GM21723 (cell line): ENCODE data around the gene NIPSNAP2.
"Not testable (repeated sequence)": the region's sequence is repeated elsewhere in the genome, so short reads cannot be mapped to it uniquely, and the experiment has no call there.

Source experiments
- ATAC-seq: cut with Tn5 transposase; IDR thresholded peaks from one replicate; pipeline ENCODE4 v1.9.1; 2021; ENCODE audit warnings: mild to moderate bottlenecking, moderate library complexity; ENCODE audit not compliant: unreplicated experiment

Gene NIPSNAP2

DNA sequence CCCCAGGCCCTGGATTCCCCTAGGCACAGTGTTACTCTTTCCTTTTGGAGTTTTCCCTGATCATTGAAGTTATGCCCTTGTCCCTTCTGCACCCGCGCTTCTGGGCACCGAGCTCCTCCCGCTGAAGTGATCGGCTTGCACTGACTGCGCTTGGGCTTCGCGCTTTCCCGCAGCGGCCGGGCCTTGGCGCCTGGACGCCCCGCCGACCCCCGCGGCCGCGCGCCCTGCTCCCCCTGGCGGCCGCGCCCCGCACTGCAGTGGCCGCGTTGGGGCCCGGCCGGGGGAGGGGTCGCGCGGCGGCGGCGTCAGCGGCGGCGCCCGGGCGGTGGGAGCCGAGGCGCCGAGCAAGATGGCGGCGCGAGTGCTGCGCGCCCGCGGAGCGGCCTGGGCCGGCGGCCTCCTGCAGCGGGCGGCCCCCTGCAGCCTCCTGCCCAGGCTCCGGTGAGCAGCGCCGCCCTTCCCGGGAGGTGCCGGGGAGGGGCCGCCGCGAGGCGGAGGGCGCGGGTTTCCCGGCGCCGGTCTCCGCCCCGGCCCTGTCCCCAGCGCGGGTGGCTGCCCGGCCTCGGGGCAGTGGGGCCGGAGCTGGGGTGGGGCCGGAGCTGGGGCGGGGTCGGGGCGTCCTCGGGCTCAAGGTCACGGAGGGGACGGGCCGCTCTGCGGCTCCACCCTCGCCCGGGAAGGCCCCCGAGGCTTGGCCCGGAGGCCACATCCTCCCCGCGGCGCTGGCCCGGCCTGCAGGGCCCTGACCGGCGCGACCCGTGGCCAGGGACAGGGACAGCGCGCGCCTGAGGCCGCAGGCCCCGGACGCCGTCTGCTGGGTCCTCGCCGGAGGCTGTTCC, at the start of gene NIPSNAP2:
NIPSNAP2 (plus strand) TSS at position 325 of the 839 bp plus-strand sequence; CDS start at position 350, 25 bp downstream.
- peak; percentile 84 for ATAC-seq

- ATAC-seq = no peak
These were observed 46.6 kb upstream of the NIPSNAP2 start for GRCh38 chr7:55917771-55918170.

- ATAC-seq = no peak
These were observed 36.2 kb upstream of the NIPSNAP2 start for GRCh38 chr7:55928006-55928767.

GRCh38 chr7:55931421-55932151, 32.8 kb upstream of the NIPSNAP2 start:
- no peak for ATAC-seq

GRCh38 chr7:55939514-55940123, 24.8 kb upstream of the NIPSNAP2 start:
- ATAC-seq = no peak

GRCh38 chr7:55946545-55946944, 17.8 kb upstream of the NIPSNAP2 start:
- no peak for ATAC-seq

DNA sequence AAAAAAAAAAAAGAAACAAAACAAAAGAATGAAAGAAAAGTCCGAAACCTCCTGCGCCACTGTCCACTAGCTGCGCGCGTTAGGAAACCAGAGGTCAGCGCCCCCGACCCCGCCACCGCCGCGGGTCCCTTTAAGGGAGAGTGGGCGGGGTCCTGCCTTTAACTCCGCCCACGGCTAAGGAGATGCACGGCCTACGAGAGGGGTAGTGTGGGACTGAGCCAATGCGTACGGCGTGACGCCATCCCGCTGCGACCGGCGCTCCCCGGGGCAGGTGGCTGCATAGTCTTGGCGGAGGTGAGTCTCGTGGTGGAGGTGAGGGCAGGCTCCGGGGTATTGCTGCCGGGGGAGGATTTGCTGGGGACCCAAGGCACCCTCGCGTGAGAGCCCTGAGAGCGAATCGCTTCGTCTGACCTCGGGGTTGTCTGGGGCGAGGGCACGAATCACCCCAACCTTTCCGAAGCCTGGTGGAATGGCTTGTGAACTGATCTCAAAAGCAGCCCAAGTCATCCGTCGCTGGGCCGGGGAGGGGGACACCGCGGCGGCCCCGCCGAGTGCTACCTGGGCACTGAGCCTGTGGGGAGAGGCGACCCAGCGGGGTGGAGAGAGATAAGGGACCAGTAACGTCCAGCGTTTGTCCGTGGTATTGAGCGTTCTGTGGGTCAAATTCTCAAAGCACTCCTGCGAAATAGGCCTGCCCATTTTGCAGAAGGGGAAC, 12.6 kb upstream of the NIPSNAP2 start, which contains the start of gene MRPS17:
MRPS17 (plus strand) TSS at position 241 of the 715 bp plus-strand sequence. CDS start 1,319 bp downstream, outside the sequence.
- peak; percentile 100 for ATAC-seq

- not testable (repeated sequence) for ATAC-seq
These were observed 12.1 kb upstream of the NIPSNAP2 start for GRCh38 chr7:55952352-55952671.

DNA sequence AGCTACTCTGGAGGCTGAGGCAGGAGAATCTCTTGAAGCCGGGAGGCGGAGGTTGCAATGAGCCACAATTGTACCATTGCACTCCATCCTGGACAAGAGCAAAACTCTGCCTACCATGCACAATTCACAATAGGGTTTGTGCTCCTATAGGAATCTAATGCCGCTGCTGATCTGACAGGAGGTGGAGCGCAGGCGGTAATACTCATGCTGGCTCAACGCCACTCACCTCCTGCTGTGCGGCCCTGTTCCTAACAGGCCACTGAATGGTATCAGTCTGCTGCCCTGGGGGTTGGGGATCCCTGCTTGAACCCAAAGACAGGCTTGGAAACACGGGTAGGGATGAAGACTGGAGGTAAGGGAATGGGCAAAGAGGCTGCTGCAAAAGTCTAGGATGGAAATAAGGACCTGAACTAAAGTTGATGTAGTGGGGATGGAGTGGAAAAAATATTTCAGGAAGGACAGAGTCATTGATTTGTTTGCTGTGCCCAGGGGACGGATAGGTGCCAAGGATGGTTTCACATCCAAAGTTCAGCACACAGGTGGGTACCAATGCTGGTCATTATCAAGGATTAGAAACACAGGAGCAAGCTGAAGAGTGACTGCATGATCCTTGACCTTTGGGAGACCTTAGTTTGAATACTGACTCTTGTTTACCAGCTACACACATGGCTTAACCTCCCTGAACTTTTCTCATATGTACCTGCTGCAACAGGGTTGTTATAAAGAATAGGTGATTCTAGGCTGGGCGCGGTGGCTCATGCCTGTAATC, 10.5 kb upstream of the NIPSNAP2 start:
- no peak for ATAC-seq

DNA sequence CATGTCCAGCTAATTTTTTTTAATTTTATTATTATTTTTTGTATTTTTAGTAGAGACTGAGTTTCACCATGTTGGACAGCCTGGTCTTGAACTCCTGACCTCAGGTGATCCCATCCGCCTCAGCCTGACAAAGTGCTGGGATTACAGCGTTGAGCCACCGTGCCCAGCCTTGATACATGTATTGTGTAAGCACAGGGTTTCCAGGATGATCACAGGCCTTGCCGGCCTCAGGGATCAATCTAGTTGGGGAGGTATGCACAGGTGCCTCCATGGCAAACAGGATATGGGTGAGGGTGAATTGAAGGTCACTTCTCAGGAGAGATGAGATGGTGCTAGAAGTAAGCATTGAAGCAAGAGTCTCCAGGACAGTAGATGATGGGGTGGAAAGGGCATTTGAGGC, 7.2 kb upstream of the NIPSNAP2 start:
- ATAC-seq = no peak

DNA sequence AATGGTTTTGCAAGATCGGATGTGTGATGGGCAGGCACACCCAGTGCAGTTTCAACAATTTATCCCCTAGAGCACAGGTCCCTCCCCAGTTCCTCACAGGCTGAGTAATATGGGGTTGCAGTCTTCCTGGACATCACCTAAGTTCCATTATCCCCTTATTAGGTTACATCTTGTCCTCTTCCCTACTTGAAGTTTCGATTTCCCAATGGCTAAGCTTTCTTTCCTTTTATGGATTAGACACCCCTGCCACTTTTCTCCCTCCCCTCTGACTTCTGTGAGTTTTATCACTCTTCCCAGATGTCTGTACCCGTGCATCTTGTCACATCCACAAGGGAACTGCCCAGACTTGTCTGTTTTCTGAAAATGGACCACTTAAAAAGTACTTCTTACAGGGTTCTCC, 2.4 kb upstream of the NIPSNAP2 start:
- ATAC-seq = no peak

DNA sequence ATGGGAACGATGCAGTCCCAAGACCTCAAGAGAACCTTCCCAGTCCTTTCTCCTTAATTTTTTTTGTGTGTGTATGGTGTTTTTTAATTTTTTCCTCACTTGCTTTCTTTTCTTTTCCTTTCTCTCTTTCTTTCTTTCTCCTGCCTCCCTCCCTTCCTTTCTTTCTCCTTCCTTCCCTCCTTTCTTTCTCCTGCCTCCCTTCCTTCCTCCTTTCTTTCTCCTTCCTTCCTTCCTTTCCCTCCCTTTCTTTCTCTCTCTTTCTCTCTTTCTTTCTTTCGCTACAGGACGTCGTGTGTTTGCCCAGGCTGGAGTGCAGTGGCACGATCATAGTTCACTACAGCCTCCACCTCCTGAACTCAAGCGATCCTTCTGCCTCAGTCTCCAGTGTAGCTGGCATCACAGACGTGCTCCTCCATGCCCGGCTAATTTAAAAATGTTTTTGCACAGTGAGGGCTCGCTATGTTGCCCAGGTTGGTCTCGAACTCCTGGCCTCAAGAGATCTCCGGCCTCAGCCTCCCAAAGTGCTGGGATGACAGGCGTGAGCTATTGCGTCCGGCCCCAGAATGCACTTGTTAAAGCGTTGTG, 709 bp upstream of the NIPSNAP2 start:
- no peak for ATAC-seq

- ATAC-seq = peak; percentile 1
These were observed 700 bp downstream of the NIPSNAP2 start for GRCh38 chr7:55965100-55965470.

GRCh38 chr7:55965805-55966421, 1.5 kb downstream of the NIPSNAP2 start:
- ATAC-seq = no peak

DNA sequence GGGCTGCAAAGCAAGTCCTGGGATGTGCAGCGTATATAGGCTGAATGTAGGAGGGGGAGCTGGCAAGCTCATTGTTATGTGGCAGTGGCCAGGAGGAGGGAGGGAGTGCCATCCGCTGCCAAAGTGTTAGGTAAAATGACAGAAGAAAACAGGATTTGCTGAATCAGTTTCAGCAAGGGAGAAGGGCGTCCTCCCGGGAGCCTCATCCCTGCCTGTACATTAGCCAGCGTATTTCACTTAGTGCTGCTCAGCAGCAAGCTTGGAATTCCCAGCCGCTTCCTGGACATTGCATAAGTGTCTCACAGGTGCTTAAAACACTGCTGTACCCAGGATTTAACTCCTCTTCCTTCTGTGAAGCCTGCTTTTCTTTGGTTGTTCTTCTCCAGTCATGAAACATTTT, 2.5 kb downstream of the NIPSNAP2 start:
- no peak for ATAC-seq

GRCh38 chr7:55969391-55969790, 5.0 kb downstream of the NIPSNAP2 start:
- no peak for ATAC-seq

DNA sequence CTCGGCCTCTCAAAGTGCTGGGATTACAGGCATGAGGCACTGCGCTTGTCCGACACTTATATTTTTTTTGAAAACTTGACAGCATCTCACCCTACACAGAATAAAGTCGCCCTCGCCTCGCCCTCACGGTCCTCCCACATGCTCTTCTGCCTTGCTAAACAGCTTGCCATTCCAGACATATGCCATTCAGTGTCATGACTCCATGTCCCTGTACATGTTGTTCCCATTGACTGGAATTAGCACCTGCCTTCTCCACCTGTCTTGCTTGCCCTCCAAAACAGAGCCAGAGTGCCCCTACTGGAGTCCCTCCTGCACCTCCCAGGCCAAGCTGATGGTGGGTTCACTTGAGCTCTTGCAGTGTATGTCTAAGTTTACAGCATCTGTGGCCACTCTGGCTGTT, 6.2 kb downstream of the NIPSNAP2 start:
- no peak for ATAC-seq

GRCh38 chr7:55970978-55971377, 6.6 kb downstream of the NIPSNAP2 start:
- no peak for ATAC-seq

DNA sequence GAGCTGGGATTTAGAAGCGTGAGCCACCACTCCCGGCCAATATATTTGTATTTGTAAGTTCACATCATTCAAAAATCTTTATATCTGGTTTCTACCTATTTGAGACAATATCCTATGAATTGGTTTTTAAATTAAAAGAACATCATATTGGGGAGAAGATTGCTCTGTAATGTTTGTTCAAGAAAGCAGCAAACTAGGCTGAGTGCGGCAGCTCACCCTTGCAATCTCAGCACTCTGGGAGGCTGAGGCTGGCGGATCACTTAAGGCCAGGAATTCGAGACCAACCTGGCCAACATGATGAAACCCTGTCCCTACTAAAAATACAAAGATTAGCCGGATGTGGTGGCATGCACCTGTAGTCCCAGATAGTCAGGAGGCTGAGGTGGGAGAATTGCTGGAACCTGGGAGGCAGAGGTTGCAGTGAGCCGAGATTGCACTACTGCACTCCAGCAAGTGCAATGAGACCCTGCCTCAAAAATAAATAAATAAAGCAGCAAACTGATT, 9.4 kb downstream of the NIPSNAP2 start:
- ATAC-seq = no peak
